A549 (cell line): ENCODE measurements around the gene SELENOM. TPM values are rescaled to one million over a fixed set of nuclear protein-coding genes. Genes with fewer than 3 reads are reported as not detected.

Experiments
- ATAC-seq, 2 experiments: fragments of 200-7000 bp in 1 of 2; fragments of >200 bp in 1 of 2; cut with Nextera tagmentation in 1 of 2; cut with Tn5 transposase in 1 of 2; 3 replicates each; pipeline versions ENCODE4 v1.8.0 to v1.9.1; 2018 to 2020; ENCODE audit warnings: mild to moderate bottlenecking in 1 of 2, moderate library complexity in 1 of 2
- CTCF ChIA-PET: fragments of 300-600 bp; sonication (Branson Sonifier 250); formaldehyde crosslinking; extraction: SDS; loops from one replicate; lab custom pipeline; 2021; ENCODE audit warnings: antibody characterized with exemption, inconsistent platforms; lab: Yijun Ruan, JAX
- POLR2A ChIA-PET: fragments of 350-600 bp; formaldehyde crosslinking; extraction: SDS; loops from one replicate; lab custom pipeline; 2021; ENCODE audit warnings: antibody characterized with exemption, inconsistent platforms; lab: Yijun Ruan, JAX
- DNase-seq, 2 experiments: peaks; one replicate each; pipeline versions ENCODE4 v3.0.0 to v3.0.0-alpha.2; 2011 to 2016; ENCODE audit warnings: low read depth in 1 of 2, low spot score in 1 of 2
- FAIRE-seq: peaks from 2 replicates; lab custom pipeline; 2011; peaks lifted over from hg19 to GRCh38; lab: Jason Lieb, UNC
- H3K27ac ChIP-seq, 2 experiments: fragments of >200 bp; sonication (Bioruptor Twin); formaldehyde crosslinking; 3 replicates each; pipeline ENCODE4 v1.5.1; 2016 to 2017
- H3K4me1 ChIP-seq: fragments of >200 bp; sonication (Bioruptor Twin); formaldehyde crosslinking; 3 replicates; pipeline ENCODE4 v1.6.1; 2016
- H3K4me2 ChIP-seq: fragments of >200 bp; sonication (Bioruptor Twin); formaldehyde crosslinking; 3 replicates; pipeline ENCODE4 v1.6.1; 2016
- H3K4me3 ChIP-seq: fragments of >200 bp; sonication (Bioruptor Twin); formaldehyde crosslinking; 3 replicates; pipeline ENCODE4 v1.5.1; 2016
- H3K9me3 ChIP-seq: fragments of >200 bp; sonication (Bioruptor Twin); formaldehyde crosslinking; 3 replicates; pipeline ENCODE4 v1.6.1; 2016
- EHF ChIP-seq: fragments of 250-450 bp; sonication (Bioruptor Pico); IDR thresholded peaks from 2 replicates; pipeline ENCODE4 v1.5.0; 2020; ENCODE audit warnings: mild to moderate bottlenecking
- EP300 ChIP-seq, 2 experiments: fragments of >200 bp; sonication (Bioruptor Twin); formaldehyde crosslinking; IDR thresholded peaks; 2 replicates in 1 of 2; 3 replicates in 1 of 2; pipeline ENCODE4 v1.6.1; 2016 to 2017
- ESRRA ChIP-seq: fragments of 150-350 bp; IDR thresholded peaks from 2 replicates; pipeline ENCODE4 v1.6.1; 2014; ENCODE audit warnings: mild to moderate bottlenecking, low read length, borderline replicate concordance
- FOSL2 ChIP-seq, 2 experiments: fragments of 450-650 bp in 1 of 2; fragments of >200 bp in 1 of 2; sonication (Bioruptor Twin) in 1 of 2; formaldehyde crosslinking; IDR thresholded peaks; 2 replicates each; pipeline versions ENCODE4 v1.5.0 to v1.6.1; 2016 to 2020; ENCODE audit warnings: mild to moderate bottlenecking in 1 of 2, moderate library complexity in 1 of 2
- GATA3 ChIP-seq: IDR thresholded peaks from 2 replicates; pipeline ENCODE4 v1.6.1; 2012; ENCODE audit warnings: borderline replicate concordance
- HDAC2 ChIP-seq: fragments of 200-600 bp; sonication (generic); IDR thresholded peaks from 2 replicates; pipeline ENCODE4 v1.6.1; 2016
- HOXA7 ChIP-seq: fragments of 250-450 bp; sonication (Bioruptor Pico); IDR thresholded peaks from 2 replicates; pipeline ENCODE4 v1.5.0; 2020; ENCODE audit warnings: mild to moderate bottlenecking, moderate library complexity
- JUNB ChIP-seq: fragments of >200 bp; sonication (Bioruptor Twin); formaldehyde crosslinking; IDR thresholded peaks from 2 replicates; pipeline ENCODE4 v1.6.1; 2016
- KDM1A ChIP-seq: fragments of 200-600 bp; sonication (generic); IDR thresholded peaks from 2 replicates; pipeline ENCODE4 v1.6.1; 2016; ENCODE audit warnings: low read depth, mild to moderate bottlenecking
- MAFK ChIP-seq: fragments of 450-650 bp; IDR thresholded peaks from 2 replicates; pipeline ENCODE4 v1.6.1; 2014; ENCODE audit not compliant: partially characterized antibody
- RCOR1 ChIP-seq: fragments of 150-350 bp; IDR thresholded peaks from 2 replicates; pipeline ENCODE4 v1.6.1; 2014; ENCODE audit warnings: antibody characterized with exemption, low read length, low read depth
- TP53 ChIP-seq: fragments of 250-450 bp; sonication (Bioruptor Pico); IDR thresholded peaks from 2 replicates; pipeline ENCODE4 v1.5.0; 2021; ENCODE audit warnings: mild to moderate bottlenecking, moderate library complexity
- WGBS: methylation state at CpG from one replicate; pipeline ENCODE4 v1.1.6; 2017; ENCODE audit errors: missing lambda C conversion rate; 5-methylcytosine and 5-hydroxymethylcytosine counted together
- polyA plus RNA-seq, 4 experiments: library from polyadenylated mRNA; depleted of rRNA in 3 of 4; stranded (reverse); fragments of >200 nt; fragmentation: RNase III in 1 of 4; extraction: RNeasy Plus Mini Kit Qiagen cat#74134 plus additional on column Dnase treatment in 1 of 4; gene quantifications; 2 replicates in 3 of 4; 3 replicates in 1 of 4; pipeline ENCODE4 v1.2.3, GENCODE V29; 2011 to 2017
- TF ChIP-seq, protein P1 (sequence below): fragments of 150-350 bp; IDR thresholded peaks from 2 replicates; pipeline ENCODE4 v1.6.1; 2014; ENCODE audit warnings: low read depth, mild to moderate bottlenecking, low read length
- TF ChIP-seq, protein P2 (sequence below): IDR thresholded peaks from 2 replicates; pipeline ENCODE4 v1.6.1; 2012; ENCODE audit warnings: low read depth, borderline replicate concordance
- TF ChIP-seq, protein P3 (sequence below): fragments of 250-450 bp; sonication (Bioruptor Pico); IDR thresholded peaks from 2 replicates; pipeline ENCODE4 v1.5.0; 2020; ENCODE audit warnings: low read depth, mild to moderate bottlenecking, moderate library complexity
- TF ChIP-seq, protein P4 (sequence below): IDR thresholded peaks from 2 replicates; pipeline ENCODE4 v1.6.1; 2012
- TF ChIP-seq, protein P5 (sequence below): fragments of 250-450 bp; sonication (Bioruptor Pico); IDR thresholded peaks from 2 replicates; pipeline ENCODE4 v1.5.0; 2021; ENCODE audit warnings: mild to moderate bottlenecking, moderate library complexity, borderline replicate concordance
- TF ChIP-seq, protein P6 (sequence below): fragments of >200 bp; sonication (Bioruptor Twin); formaldehyde crosslinking; IDR thresholded peaks from 2 replicates; pipeline ENCODE4 v1.6.1; 2016
- TF ChIP-seq, protein P7 (sequence below): fragments of >200 bp; sonication (Bioruptor Twin); formaldehyde crosslinking; IDR thresholded peaks from 3 replicates; pipeline ENCODE4 v1.5.1; 2016

The SELENOM gene
- polyA plus RNA-seq, 2 of the 4 experiments (the other 2 are of a cell fraction), result 15.3 to 46.5 TPM

GRCh38 chr22:31136155-31136554 is 28.8 kb upstream of the SELENOM start (continued):
- no peak for TF ChIP-seq GATA3
- no peak for TF ChIP-seq FOSL2 (IDR thresholded peaks at IDR 0.05)
- no peak for TF ChIP-seq FOSL2 (CRISPR knock-in tag; IDR thresholded peaks at IDR 0.05)
- no peak for TF ChIP-seq HOXA7 (CRISPR knock-in tag)
- TF ChIP-seq HDAC2, result no peak
- TF ChIP-seq, protein P1, sequence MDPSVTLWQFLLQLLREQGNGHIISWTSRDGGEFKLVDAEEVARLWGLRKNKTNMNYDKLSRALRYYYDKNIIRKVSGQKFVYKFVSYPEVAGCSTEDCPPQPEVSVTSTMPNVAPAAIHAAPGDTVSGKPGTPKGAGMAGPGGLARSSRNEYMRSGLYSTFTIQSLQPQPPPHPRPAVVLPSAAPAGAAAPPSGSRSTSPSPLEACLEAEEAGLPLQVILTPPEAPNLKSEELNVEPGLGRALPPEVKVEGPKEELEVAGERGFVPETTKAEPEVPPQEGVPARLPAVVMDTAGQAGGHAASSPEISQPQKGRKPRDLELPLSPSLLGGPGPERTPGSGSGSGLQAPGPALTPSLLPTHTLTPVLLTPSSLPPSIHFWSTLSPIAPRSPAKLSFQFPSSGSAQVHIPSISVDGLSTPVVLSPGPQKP, result no peak
- no peak for TF ChIP-seq ESRRA
- TF ChIP-seq, all 56 proteins: peak for 0

DNA sequence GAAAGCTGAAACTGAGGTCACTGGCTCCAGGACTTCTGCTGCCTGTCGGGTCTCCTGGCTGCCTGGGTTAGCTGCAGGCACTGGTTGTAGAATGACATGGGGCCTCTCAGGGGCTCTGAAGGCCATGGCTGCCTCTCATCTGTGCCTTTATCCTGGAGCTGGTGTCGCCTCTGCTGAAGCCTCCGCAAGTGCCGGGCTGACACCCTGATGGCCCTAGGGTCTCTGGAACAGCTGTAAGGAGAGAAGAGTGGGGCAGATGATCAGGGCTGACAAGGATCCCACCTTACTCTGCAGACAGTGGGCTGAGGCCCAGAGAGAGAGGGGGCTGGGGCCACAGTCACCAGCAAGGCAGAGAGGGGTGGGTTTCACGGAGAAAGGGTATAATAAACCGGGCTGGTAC is 28.3 kb upstream of the SELENOM start:
- no peak for DNase-seq
- no peak for ATAC-seq
- no peak for TF ChIP-seq JUNB
- TF ChIP-seq, protein P2, sequence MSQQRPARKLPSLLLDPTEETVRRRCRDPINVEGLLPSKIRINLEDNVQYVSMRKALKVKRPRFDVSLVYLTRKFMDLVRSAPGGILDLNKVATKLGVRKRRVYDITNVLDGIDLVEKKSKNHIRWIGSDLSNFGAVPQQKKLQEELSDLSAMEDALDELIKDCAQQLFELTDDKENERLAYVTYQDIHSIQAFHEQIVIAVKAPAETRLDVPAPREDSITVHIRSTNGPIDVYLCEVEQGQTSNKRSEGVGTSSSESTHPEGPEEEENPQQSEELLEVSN, result no peak
- TF ChIP-seq, protein P3, sequence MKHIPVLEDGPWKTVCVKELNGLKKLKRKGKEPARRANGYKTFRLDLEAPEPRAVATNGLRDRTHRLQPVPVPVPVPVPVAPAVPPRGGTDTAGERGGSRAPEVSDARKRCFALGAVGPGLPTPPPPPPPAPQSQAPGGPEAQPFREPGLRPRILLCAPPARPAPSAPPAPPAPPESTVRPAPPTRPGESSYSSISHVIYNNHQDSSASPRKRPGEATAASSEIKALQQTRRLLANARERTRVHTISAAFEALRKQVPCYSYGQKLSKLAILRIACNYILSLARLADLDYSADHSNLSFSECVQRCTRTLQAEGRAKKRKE (CRISPR knock-in tag), result no peak
- TF ChIP-seq, protein P4, sequence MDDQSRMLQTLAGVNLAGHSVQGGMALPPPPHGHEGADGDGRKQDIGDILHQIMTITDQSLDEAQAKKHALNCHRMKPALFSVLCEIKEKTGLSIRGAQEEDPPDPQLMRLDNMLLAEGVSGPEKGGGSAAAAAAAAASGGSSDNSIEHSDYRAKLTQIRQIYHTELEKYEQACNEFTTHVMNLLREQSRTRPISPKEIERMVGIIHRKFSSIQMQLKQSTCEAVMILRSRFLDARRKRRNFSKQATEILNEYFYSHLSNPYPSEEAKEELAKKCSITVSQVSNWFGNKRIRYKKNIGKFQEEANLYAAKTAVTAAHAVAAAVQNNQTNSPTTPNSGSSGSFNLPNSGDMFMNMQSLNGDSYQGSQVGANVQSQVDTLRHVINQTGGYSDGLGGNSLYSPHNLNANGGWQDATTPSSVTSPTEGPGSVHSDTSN, result no peak
- TF ChIP-seq, protein P5, sequence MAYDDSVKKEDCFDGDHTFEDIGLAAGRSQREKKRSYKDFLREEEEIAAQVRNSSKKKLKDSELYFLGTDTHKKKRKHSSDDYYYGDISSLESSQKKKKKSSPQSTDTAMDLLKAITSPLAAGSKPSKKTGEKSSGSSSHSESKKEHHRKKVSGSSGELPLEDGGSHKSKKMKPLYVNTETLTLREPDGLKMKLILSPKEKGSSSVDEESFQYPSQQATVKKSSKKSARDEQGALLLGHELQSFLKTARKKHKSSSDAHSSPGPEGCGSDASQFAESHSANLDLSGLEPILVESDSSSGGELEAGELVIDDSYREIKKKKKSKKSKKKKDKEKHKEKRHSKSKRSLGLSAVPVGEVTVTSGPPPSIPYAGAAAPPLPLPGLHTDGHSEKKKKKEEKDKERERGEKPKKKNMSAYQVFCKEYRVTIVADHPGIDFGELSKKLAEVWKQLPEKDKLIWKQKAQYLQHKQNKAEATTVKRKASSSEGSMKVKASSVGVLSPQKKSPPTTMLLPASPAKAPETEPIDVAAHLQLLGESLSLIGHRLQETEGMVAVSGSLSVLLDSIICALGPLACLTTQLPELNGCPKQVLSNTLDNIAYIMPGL (CRISPR knock-in tag), result no peak
- TF ChIP-seq ESRRA, result no peak
- TF ChIP-seq EHF (CRISPR knock-in tag), result no peak
- TF ChIP-seq HDAC2, result no peak
- TF ChIP-seq RCOR1, result no peak
- TF ChIP-seq MAFK, result no peak
- TF ChIP-seq EP300 (IDR thresholded peaks at IDR 0.05), result no peak
- TF ChIP-seq, protein P6, sequence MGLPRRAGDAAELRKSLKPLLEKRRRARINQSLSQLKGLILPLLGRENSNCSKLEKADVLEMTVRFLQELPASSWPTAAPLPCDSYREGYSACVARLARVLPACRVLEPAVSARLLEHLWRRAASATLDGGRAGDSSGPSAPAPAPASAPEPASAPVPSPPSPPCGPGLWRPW, result no peak
- TF ChIP-seq HOXA7 (CRISPR knock-in tag), result no peak
- no peak for TF ChIP-seq KDM1A
- ChIA-PET CTCF (interaction anchor here (0.8 to 2.8 kb wide), 6 partner anchors 9 to 157 kb away, joined by 3 to 15 read pairs (median 3); partner anchors contain the start of genes PIK3IP1 and SELENOM), POLR2A (no interaction called here)
- Histone ChIP-seq H3K9me3 (no peaks in the 10 kb centered on the region), H3K4me1 (no peaks in the 10 kb centered on the region), H3K4me3 (no peak overlapping the region), H3K27ac (no peak overlapping the region), H3K4me2 (no peak overlapping the region)
- WGBS, result 59% methylated on average over 4 of the region's 6 CpGs
- FAIRE-seq, result no peak

DNA sequence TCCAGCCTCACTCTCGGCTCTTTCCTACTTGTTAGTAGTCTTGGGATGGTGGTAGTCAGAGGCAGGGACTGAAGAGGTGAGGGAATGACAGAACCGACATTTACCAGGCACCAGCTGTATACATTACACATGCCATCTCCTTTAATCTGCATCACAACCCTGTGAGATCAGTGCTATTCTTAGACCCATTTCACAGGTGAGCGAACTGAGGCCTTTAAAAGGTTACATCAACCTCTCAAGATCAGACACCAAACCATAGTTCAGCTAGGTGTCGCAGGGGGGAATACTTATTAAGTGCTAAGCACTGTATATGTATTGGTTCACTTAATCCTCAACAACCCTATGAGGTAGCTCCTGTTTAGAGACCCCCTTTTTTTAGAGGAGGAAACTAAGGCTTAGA is 27.3 kb upstream of the SELENOM start:
- Histone ChIP-seq H3K4me2 (no peak overlapping the region), H3K4me3 (no peak overlapping the region), H3K4me1 (no peaks in the 10 kb centered on the region), H3K27ac (no peak overlapping the region), H3K9me3 (no peaks in the 10 kb centered on the region)
- ATAC-seq (no peak), DNase-seq (no peak), FAIRE-seq (no peak)
- POLR2A ChIA-PET, result no interaction called here
- 65% methylated on average over 4 of the region's 4 CpGs for WGBS
- CTCF ChIA-PET, result interaction anchor here (0.8 to 2.8 kb wide), 3 partner anchors 14 to 27 kb away, joined by 3 to 15 read pairs (median 4); partner anchors contain the start of gene SELENOM
- TF ChIP-seq, protein P7, sequence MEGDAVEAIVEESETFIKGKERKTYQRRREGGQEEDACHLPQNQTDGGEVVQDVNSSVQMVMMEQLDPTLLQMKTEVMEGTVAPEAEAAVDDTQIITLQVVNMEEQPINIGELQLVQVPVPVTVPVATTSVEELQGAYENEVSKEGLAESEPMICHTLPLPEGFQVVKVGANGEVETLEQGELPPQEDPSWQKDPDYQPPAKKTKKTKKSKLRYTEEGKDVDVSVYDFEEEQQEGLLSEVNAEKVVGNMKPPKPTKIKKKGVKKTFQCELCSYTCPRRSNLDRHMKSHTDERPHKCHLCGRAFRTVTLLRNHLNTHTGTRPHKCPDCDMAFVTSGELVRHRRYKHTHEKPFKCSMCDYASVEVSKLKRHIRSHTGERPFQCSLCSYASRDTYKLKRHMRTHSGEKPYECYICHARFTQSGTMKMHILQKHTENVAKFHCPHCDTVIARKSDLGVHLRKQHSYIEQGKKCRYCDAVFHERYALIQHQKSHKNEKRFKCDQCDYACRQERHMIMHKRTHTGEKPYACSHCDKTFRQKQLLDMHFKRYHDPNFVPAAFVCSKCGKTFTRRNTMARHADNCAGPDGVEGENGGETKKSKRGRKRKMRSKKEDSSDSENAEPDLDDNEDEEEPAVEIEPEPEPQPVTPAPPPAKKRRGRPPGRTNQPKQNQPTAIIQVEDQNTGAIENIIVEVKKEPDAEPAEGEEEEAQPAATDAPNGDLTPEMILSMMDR, result no peak
- TF ChIP-seq TP53 (CRISPR knock-in tag) (no peak), RCOR1 (no peak)
